DMS114 treated with DMSO at 0.1 percent for 48 hours (cell line): ENCODE results near the gene GRIFIN.

Experiments used
- DNase-seq: peaks from one replicate; lab custom pipeline; 2025; ENCODE audit not compliant: unreplicated experiment; lab: John Stamatoyannopoulos, UW

Gene GRIFIN, protein sequence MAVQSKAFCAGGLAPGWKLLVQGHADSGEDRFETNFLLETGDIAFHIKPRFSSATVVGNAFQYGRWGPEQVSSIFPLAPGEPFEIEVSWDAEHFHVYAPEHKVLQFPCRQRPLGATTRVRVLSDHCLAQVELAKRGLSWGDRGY

DNA sequence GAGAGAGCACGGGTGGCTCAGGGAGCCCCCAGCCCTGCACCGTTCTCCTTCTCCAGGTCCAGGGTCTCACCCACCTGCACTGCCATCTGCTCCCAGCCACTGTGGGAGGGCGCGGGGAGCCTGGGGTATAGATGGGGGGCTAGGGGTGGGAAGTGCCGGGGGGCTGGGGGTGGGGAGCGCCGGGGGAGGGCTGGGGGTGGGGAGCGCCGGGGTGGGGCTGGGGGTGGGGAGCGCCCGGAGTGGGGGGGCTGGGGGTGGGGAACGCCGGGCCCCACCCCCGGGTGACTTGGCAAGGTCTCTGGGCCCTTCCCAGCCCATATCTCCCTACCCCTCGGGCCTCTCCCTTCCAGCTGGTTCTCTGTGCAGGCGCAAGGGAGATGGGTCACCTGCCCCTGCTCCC is at the start of gene GRIFIN:
GRIFIN (minus strand) TSS at position 101 of the 400 bp plus-strand sequence; CDS start at position 86, 15 bp downstream.
- no peak for DNase-seq

DNA sequence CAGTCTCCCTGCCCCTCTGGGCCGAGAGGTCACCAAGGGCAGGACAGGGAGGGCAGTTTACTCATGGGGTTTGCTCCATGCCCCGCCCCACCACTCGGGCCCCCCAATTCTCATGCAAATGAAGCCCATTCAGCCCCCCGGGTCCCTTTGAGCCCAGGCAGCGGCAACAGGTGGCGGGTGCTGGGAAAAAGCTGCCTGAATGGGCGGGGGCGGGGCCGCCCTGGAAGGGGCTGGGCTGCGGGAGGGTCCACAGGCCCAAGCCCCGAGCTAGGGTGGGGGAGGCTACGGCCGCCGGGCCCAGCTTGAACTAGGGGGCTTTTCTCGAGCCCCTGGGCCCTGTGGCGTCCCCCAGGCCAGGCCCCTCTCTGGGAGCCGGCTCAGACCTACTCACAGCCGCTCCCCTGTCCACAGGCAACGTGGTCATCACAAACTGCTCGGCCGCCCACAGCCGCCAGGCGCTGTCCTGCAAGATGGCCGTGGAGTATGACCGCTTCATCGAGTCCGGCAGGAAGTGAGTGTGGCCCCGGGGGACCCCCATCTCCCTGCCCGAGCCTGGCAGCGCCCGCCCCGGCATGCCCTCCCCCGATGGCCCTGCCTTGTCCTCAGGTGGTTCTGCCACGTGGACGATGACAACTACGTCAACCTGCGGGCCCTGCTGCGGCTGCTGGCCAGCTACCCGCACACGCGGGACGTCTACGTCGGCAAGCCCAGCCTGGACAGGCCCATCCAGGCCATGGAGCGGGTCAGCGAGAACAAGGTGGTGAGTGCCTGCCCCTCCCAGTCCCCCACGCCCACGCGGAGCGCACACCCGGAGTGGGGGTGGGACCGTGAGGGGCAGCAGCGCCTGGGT is 48.8 kb upstream of the GRIFIN start:
- DNase-seq: no peak

DNA sequence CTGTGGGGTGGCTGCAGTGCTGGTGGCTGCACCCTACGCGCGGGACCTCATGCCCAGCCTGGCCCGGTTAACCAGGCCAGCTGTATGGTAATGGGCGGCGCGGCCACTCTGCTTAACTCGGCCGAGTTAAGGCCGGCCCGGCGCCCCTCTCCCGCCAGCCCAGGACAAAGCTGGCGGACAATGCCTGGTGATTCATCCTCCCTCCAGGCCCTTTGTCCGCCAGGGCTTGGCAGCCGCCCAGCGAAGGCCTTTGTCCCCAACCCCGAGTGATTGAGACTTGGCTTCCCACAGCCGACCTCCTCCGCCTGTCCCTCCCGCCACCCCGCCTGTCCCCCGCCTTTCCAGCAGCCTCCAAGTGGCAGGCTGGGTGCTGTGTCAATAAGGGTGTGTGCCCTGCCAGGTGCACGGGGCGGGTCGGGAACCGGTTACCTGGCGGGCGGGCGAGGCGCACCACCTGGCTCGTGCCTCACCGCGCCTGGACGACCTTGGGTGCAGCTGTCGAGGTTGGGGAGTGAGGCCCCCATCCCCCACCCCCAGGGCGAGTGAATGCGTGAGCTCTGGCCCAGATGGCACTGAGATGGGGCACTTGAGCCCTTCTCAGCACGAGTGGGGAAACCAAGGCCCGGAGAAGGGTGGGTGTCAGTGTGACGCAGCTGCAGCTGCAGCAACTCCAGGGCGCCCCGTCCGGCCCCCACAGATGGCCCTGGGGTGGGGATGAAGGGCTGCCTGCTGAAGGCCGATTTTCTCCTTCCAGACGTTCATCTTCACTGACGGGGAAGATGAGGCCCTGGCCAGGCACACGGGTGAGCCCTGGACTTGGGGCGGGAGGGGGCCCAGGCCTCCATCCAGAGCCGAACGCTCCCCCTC is 48.0 kb upstream of the GRIFIN start:
- DNase-seq: no peak

DNA sequence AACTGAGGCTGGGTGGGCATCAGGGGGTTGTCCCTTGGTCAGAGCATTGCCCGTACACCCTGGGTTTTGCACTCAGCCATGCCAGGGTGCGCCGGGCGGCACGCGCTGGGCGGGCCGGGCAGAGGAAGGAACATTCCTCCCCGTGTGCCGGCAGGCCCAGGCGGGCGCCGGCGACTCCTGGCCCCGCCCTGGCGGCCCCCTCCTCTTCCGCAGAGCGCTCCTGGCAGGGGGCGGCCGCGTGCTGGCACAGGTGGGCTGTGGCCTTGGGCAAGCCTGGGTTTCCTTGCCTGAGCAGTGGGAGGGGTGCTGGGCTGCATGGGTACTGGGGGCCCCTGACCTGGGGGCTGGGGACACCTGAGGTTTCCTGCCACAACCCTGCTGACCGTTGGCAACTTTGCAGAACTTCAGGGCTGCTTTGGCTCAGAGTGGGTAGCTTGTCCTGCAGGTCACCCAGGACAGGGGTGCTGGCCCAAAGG is 47.3 kb upstream of the GRIFIN start:
- no peak for DNase-seq

DNA sequence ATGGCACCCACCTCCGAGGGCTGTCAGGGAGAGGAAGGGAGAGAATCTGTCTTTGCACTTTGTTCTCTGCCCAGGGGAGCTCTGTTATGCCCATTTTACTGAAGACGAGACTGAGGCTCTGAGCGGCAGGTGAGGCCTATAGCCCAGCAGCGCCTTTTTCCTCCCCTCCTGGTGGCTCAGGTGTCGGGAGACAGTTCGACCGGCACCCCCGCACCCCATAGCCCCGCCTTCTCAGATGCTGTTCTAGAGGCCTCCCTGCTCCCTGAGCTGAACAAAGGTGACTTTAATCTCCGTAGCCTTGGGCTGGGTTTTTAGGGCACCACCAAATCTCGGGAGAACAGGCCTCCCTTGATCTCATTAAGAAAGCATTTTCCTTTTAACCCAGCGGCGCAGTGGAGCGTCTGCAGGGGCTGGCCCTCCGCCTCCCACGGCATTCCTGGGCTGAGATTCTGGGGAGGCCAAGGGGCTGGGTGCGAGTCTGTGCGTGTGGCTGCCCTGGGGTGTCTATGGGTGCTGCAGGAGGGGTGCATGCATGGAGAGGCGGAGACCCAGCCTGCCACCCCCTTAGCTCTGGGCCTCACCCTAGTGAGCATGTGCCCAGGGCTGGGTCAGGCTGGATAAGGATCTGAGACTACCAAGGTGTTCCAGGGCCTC is 46.7 kb upstream of the GRIFIN start:
- DNase-seq: no peak

DNA sequence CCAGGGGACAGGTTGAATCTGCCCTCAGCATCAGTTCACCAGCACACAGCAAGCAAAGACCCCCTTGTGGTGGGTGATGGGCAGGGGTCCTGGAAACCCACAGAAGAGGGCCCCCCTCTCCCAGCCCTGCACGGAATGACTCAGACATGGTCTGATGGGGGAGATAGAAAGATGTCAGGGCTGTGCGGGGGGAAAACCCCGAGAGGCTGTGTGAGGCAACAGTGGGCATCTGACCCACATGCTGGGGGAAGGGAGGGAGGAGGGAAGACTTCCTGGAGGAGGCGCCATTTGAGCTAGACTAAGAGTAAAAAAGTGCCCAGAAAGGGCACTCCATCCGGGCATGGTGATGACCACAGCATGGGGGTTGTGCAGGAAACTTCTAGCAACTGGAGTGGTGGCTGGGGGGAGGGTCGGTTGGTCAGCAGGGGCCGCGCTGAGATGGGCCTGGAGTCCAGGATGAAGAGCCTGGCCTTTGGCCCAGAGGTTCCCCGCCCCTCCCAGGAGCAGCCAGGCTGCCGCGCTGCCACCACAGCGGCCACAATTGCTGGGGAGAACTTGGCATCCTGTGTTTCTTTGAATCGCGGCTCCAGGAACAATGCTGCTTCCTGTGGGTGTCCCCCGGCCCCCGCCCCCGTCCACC is 45.9 kb upstream of the GRIFIN start:
- no peak for DNase-seq

DNA sequence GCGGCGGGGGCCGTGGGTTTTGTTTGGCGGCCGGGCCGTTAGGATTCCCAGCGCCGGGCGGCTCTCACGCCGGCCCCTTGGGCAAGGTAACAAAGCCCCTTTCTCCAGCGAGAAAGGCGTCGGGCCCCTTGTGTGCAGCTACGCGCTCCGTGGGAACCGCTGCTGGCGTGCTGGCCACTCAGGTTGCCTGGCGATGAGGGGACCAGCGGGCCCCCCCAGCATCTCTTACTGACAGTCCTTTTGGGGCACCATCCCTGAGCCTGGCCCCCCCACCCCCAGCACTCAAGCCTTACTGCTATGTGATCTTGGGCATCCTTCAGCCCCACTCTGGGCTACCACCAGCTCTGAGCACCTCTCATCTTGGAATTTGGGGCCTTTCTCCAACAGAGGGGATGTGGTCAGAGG is 45.1 kb upstream of the GRIFIN start:
- DNase-seq: no peak

DNA sequence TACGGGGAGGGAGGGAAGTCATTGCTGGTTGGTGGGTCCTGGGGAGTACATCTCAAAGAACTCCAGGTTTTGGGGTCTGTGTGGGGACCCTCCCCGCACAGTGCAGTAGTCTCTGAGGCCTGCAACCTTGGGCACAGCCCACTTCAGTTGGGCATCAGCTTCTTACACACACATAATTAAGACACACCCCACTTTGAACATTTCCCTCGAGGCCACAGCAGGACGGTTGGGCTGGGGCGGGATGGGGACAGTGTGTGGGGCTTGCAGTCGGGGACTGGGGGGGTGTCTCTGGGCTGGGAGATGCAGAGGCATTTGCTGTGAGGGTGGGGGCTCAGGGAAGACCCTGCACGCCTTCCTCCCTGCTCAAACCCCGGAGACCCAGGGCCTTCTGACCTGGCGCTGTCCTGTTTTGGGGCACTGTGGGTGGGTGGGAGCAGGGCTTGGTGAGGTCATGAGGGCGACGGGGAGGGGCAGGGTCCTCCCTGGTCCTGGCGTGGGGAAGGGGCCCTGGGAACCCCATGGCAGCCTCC is 44.6 kb upstream of the GRIFIN start:
- no peak for DNase-seq

DNA sequence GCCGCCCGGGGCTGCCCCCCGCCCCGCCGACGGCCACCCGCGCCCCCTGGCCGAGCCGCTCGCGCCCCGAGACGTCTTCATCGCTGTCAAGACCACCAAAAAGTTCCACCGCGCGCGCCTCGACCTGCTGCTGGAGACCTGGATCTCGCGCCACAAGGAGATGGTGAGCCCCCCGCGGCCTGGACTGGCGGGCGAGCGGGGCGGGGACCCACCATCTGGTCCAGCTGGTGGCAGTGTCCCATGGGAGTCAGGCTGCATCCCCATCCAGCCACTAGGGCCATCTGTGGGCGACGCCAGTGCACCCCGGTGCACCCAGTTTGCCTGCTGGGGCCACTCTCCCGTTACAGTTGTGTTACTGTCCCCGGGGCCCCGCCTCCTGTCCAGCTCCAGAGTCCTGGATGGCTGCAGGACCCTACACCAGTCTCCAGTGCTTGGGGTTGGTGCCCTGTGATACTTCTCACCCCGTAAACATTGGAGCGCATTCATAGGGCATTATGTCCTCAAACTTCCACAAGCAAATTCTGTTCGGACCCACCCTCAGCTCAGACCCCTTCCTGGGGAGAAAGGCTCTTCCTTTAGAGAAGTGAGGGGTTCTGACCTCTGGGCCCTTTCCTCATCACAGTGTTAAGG is 44.0 kb upstream of the GRIFIN start:
- peak; percentile 15 for DNase-seq

DNA sequence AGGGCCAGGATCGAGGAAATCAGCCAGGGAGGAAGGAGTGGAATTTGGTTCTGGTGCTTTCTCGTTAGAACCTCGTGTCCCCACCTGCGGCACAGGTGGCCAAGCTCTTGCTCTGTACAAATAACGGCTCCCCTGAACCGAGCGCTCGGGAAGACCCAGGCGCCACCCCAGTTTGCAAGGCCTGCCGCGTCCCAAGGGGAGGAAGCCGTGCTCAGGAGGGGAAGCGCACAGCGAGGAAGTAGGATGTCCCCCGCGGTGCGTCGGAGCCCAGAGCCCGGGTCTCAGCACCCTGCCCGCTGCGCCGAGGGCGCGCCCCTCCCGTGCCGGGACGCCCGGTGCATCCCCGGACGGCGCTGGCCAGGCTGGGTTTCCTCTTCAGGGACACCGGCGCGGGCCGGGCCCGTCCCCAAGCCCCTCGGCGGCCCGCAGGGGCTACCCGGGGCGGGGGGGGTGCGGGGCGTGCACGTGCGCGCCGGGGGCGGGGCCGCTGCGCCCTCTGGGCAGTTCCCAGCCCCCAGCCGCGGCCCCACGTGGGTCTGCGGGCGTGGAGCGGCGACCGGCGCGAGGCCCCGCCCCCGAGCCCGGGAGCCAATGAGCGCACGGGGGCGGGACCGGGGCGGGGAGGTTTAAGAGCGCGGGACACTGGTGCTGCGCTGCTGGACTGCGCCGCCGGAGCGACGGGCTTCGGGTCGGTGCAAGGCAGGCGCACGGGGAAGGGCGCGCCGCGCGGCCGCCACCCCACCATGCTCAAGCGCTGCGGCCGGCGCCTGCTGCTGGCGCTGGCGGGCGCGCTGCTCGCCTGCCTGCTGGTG is 43.1 kb upstream of the GRIFIN start, which contains the start of gene LFNG:
LFNG (plus strand) TSS at position 656 of the 812 bp plus-strand sequence; CDS start at position 744, 88 bp downstream.
- peak; percentile 57 for DNase-seq

DNA sequence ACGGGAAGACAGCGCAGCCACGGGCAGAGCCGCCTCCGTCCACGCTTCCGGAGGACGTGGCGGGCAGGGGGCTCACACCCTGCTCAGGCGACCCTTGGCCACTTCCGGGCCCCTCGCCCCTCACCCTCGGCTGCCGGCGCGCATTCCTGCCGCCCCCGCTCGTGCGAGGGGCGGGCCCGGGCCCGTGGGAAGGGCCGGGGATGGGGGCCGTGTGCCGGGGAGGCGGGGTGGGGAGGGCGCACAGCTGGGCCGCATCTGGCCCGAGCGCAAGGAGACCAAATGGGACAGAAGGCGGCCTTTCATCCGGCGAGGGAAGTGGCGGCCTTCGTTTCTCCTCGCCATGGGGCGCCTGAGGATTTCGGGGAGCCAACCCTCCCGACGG is 42.5 kb upstream of the GRIFIN start:
- DNase-seq: no peak

DNA sequence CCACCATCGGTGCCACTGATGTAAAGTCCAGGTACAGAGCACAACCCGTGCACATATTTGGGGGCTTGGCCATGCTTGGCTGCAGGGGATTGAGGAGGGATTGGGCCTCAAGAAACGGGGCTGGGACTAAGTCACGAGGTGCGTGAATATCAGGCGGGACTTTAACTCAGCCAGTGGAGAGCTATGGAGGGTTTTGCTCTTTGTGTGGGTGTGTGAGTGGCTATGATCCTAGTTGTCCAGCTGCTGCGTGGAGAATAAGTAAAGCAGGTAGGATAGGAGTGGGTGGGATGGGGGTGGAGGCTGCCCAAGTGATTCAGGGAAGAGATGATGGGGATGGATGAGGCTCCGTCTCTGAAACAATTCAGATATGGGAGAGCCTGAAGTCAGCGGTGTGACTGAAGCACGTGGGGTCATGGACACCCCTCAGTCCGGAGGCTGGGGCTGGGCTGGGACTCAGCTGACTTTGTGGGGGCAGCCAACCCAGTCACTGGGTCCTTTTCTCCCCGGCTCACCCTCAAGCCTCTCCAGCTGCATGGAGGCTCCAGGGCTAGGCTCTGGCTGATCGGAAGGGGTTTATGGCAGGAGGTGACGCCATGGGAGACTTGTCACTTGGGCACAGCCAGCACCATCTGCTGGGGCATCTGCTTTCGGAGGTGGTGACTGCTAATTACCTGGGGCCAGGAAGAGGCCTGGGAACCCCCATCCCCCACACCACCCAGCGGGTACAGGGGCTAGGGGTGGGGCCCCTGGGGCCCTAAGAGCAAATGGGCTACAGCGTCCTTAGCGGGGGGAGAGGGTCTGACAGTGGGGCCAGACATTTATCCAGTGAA is 41.7 kb upstream of the GRIFIN start:
- no peak for DNase-seq

DNA sequence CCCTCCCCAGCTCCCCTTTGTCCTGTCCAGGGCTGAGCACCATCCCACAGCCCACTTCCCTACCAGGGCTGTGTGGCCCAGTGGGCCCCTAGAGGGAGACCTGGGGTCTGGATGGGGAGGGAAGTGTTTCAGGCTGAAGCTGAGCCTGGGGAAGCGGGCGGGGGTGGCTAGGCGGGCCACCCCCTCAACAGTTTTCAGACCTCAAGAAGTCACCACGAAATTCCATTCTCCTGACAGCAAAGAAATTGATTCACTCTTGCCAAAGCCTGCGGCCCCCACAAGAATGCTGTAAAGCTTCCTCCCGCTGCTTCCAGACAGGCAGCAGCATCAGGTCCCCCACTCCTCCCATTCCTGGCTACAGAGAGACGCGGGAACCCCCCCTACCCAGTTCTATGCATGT is 40.8 kb upstream of the GRIFIN start:
- DNase-seq: no peak

DNA sequence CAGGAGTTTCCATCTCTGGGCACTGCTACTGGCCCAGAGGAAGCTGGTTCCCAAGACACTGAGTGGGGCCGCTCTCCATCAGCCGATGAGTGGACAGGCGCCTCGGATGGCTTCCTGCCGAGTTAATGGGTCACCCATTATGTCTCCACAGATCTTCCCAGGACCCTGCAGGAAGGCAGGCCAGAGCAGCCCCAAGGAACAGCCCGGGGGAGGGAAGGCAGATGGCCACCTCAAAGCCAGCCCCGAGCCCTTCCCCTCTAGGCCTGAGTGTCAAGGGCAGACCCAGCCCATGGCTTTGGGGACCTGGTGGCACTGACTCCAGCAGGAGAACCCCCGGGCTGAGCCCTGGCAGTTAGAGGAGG is 40.0 kb upstream of the GRIFIN start:
- no peak for DNase-seq

DNA sequence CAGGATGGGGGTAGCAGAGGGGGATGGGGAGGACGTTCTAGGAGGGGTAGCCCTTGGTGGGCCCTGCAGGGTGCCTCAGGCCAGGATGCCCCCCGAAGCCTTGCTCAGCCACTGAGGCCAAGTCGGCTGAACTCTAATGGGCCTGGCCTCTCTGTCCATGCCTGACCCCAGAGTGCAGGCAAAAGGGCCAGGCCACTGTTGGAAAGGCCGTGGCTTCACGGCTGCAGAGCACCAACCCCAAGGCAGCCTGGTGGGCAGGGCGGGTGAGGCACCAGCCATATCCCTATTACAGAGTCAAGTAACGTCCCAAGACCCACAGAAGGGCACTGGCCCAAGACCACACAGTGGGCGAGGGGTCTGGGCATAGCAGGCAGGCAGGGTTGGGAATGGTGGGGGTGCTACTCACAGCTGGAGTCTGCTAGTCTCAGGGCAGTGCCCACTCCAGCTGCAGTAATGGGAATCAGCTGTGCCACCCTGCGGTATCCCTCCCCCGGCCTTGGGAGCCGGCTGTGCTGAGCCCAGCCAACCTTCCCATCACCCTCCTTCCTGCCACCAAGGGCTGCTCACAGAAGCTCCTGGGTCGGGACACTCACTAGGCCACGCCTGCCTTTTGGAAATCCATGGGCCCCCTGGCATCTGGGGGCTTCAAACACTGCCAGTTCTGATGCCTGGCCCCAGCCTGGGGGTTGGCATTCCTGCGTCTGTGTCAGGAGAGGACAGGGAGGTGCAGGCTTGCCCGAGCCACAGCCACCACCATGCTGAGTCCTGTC is 39.4 kb upstream of the GRIFIN start:
- no peak for DNase-seq

DNA sequence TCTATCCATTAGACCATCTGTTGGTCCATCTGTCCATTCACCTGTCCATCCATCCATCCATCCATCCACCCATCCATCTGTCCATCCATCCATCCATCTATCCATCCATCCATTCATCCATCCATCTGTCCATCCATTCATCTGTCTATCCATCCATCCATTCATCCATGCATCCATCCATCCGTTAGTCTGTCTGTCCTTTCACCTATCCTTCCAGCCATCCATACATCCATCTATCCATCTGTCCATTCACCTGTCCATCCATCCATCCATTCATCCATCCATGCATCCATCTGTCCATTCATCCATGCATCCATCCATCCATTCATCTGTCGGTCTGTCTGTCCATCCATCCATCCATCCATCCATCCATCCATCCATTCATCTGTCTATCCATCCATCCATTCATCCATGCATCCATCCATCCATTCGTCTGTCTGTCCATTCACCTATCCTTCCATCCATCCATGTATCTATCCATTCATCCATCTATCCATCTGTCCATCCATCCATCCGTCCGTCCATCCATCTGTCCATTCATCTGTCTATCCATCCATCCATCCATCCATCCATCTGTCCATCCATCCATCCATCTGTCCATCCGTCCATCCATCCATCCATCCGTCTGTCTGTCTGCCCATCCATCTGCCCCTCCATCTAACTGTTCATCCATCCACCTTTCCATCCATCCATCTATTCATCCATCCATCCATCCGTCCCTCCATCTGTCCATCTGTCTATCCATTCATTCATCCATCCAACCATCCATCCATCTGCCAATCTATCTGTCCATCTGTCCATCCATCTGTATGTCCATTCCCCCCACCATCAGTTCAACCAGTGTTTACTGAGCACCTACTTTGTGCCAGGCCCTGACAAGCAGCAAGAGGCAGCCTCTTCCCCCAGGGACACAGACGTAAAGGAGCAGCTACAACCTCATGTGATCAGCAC is 38.5 kb upstream of the GRIFIN start:
- no peak for DNase-seq
